ENCODE measurements around the gene IDE.

GRCh38 chr10:92530891-92531535, 42.9 kb downstream of the IDE start:
- TF ChIP-seq POLR2AphosphoS5 (IDR thresholded peaks at IDR 0.05) (no peak), CTCF (IDR thresholded peaks at IDR 0.05) (no peak)

Data from prostate gland (tissue), 2 donors.